ENCODE data around the gene TPD52L1.

Gene TPD52L1

GRCh38 chr6:125258651-125259353, 105.2 kb downstream of the TPD52L1 start:
- DNase-seq (ENCODE audit: low read depth), result no peak
- H3K4me3 ChIP-seq (ENCODE audit: low read depth, low read length), result no peak overlapping the region
- TF ChIP-seq, protein P1, sequence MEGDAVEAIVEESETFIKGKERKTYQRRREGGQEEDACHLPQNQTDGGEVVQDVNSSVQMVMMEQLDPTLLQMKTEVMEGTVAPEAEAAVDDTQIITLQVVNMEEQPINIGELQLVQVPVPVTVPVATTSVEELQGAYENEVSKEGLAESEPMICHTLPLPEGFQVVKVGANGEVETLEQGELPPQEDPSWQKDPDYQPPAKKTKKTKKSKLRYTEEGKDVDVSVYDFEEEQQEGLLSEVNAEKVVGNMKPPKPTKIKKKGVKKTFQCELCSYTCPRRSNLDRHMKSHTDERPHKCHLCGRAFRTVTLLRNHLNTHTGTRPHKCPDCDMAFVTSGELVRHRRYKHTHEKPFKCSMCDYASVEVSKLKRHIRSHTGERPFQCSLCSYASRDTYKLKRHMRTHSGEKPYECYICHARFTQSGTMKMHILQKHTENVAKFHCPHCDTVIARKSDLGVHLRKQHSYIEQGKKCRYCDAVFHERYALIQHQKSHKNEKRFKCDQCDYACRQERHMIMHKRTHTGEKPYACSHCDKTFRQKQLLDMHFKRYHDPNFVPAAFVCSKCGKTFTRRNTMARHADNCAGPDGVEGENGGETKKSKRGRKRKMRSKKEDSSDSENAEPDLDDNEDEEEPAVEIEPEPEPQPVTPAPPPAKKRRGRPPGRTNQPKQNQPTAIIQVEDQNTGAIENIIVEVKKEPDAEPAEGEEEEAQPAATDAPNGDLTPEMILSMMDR (IDR thresholded peaks at IDR 0.05; ENCODE audit: low read depth, low read length, missing control alignments), result no peak

GRCh38 chr6:125259354-125259736, 105.8 kb downstream of the TPD52L1 start:
- TF ChIP-seq, protein P1 (IDR thresholded peaks at IDR 0.05; ENCODE audit: low read depth, low read length, missing control alignments), result no peak
- no peak overlapping the region for H3K4me3 ChIP-seq (ENCODE audit: low read depth, low read length)
- no peak for DNase-seq (ENCODE audit: low read depth)

GRCh38 chr6:125262016-125263013, 108.7 kb downstream of the TPD52L1 start:
- no peak overlapping the region for H3K4me3 ChIP-seq (ENCODE audit: low read depth, low read length)
- no peak for DNase-seq (ENCODE audit: low read depth)
- TF ChIP-seq, protein P1 (IDR thresholded peaks at IDR 0.05; ENCODE audit: low read depth, low read length, missing control alignments), result no peak

DNA sequence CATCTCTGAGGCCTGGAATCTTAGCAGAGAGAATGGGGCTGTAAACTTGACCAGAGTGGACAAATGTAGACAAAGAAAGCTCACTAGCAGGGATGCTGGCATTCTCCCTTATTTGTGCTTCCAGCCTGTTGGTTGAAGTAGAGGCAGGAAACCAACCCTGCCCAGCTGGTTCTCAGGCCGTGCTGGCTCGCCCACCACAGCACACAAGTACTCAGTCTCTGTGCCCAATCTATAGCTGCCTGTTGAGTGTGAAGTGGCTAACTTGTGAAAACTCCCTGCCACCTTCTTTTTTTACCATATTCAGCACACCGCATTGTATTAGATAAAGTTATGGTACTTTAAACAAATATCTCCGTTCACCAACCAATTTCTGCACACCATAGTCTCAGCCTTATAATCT, 110.9 kb downstream of the TPD52L1 start:
- DNase-seq (ENCODE audit: low read depth), result no peak
- H3K4me3 ChIP-seq (ENCODE audit: low read depth, low read length), result no peak overlapping the region
- TF ChIP-seq, protein P1 (IDR thresholded peaks at IDR 0.05; ENCODE audit: low read depth, low read length, missing control alignments), result no peak

DNA sequence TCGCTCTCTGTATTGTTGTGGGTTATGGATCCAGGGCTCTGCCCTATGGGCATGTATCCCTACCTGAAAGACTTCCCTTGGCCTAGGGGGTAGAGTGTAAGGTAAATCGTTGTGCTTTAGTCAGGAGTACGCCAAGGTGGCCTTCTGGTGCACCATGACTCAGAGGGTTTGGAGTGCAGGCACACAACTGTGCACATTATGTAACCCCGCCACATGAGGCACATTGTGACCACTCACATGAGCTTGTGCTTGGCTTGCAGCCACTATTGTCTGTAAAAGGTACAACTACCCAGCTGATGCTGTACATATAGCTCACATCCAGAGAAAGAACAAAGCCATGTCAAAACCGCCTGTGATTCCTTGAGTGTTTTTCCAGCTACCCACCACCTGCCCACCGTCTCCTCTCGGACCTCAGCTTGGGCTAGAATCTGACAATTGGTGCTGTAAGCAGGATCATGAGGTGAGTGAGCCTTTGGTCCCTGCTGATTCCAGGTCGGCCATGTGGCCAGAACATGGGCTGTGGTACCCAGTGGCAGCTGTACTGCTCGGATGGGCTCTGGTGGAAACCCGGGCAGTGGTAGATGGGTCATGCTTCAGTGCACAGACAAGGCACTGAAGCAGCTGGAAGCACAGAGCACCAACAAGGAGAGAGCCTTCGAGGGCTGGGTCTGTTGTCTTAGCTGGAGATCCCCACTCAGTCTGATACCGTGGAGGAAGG, 114.4 kb downstream of the TPD52L1 start:
- no peak overlapping the region for H3K4me3 ChIP-seq (ENCODE audit: low read depth, low read length)
- no peak for DNase-seq (ENCODE audit: low read depth)
- TF ChIP-seq, protein P1 (IDR thresholded peaks at IDR 0.05; ENCODE audit: low read depth, low read length, missing control alignments), result no peak

- DNase-seq (ENCODE audit: low read depth), result no peak
- TF ChIP-seq, protein P1 (IDR thresholded peaks at IDR 0.05; ENCODE audit: low read depth, low read length, missing control alignments), result no peak
- H3K4me3 ChIP-seq (ENCODE audit: low read depth, low read length), result no peak overlapping the region
Observed at GRCh38 chr6:125268765-125269164, 115.2 kb downstream of the TPD52L1 start.

Measured in GM12864 (cell line).